HepG2 (cell line): ENCODE data around the gene HNRNPUL2. TPM values are rescaled to one million over a fixed set of nuclear protein-coding genes. Genes with fewer than 3 reads are reported as not detected.
A peak's percentile ranks its signal among the peaks of the same experiment; 100 is the strongest.

Experiments
- ATF6 ChIP-seq: sonication (generic); formaldehyde crosslinking; conservative IDR thresholded peaks from 2 replicates; pipeline ENCODE4 v1.4.0; 2020; ENCODE audit warnings: missing genetic modification reagents
- DMTF1 ChIP-seq: sonication (generic); formaldehyde crosslinking; IDR thresholded peaks from 2 replicates; pipeline ENCODE4 v1.4.0; 2020; ENCODE audit warnings: mild to moderate bottlenecking, missing genetic modification reagents
- FOSL1 ChIP-seq: sonication (generic); formaldehyde crosslinking; IDR thresholded peaks from 2 replicates; pipeline ENCODE4 v1.9.0; 2021; ENCODE audit warnings: missing genetic modification reagents, borderline replicate concordance
- HDAC1 ChIP-seq: sonication (generic); formaldehyde crosslinking; IDR thresholded peaks from 2 replicates; pipeline ENCODE4 v1.5.1; 2020; ENCODE audit warnings: mild to moderate bottlenecking, missing genetic modification reagents
- KLF16 ChIP-seq, 2 experiments: sonication (generic) in 1 of 2; formaldehyde crosslinking in 1 of 2; IDR thresholded peaks; 2 replicates each; pipeline versions ENCODE4 v1.6.1 to v1.8.0; 2016 to 2023; ENCODE audit warnings: missing genetic modification reagents in 2 of 2, missing compliant biosample characterization in 1 of 2
- MED1 ChIP-seq: sonication (generic); formaldehyde crosslinking; IDR thresholded peaks from 2 replicates; pipeline ENCODE4 v1.4.0; 2020; ENCODE audit warnings: missing genetic modification reagents
- MIER2 ChIP-seq: IDR thresholded peaks from 2 replicates; pipeline ENCODE4 v1.6.1; 2016; ENCODE audit warnings: missing biosample characterization, missing genetic modification reagents
- NCOA2 ChIP-seq: sonication (generic); formaldehyde crosslinking; IDR thresholded peaks from 2 replicates; pipeline ENCODE4 v1.8.0; 2022; ENCODE audit warnings: inconsistent platforms
- RBM39 ChIP-seq: fragments of 200-400 bp; formaldehyde crosslinking; IDR thresholded peaks from one replicate; pipeline ENCODE4 v1.6.1; 2018; ENCODE audit warnings: antibody characterized with exemption, mild to moderate bottlenecking, low read depth, low read length; ENCODE audit not compliant: poor library complexity, severe bottlenecking
- RORA ChIP-seq: sonication (generic); formaldehyde crosslinking; IDR thresholded peaks from 2 replicates; pipeline ENCODE4 v1.5.0; 2020; ENCODE audit warnings: mild to moderate bottlenecking, missing genetic modification reagents, moderate library complexity
- SRSF1 ChIP-seq: fragments of 200-400 bp; formaldehyde crosslinking; optimal IDR thresholded peaks from 2 replicates; pipeline ENCODE3; 2017; ENCODE audit warnings: mild to moderate bottlenecking, low read depth, low read length, moderate library complexity
- TIGD3 ChIP-seq: sonication (generic); formaldehyde crosslinking; IDR thresholded peaks from 2 replicates; pipeline ENCODE4 v1.5.1; 2020; ENCODE audit warnings: mild to moderate bottlenecking, missing genetic modification reagents, borderline replicate concordance
- ZBTB38 ChIP-seq: sonication (generic); formaldehyde crosslinking; IDR thresholded peaks from 2 replicates; pipeline ENCODE4 v1.5.1; 2020; ENCODE audit warnings: mild to moderate bottlenecking, missing genetic modification reagents
- ZFP36L1 ChIP-seq: sonication (generic); formaldehyde crosslinking; IDR thresholded peaks from 2 replicates; pipeline ENCODE4 v1.8.0; 2022; ENCODE audit warnings: mild to moderate bottlenecking, missing genetic modification reagents, moderate library complexity
- ZFX ChIP-seq: sonication (generic); formaldehyde crosslinking; IDR thresholded peaks from 2 replicates; pipeline ENCODE4 v1.4.0; 2020; ENCODE audit warnings: mild to moderate bottlenecking, low read depth, missing genetic modification reagents, moderate library complexity
- ZNF225 ChIP-seq: sonication (generic); formaldehyde crosslinking; IDR thresholded peaks from 2 replicates; pipeline ENCODE4 v1.4.0; 2020; ENCODE audit warnings: mild to moderate bottlenecking, missing genetic modification reagents
- ZNF317 ChIP-seq: sonication (generic); formaldehyde crosslinking; IDR thresholded peaks from 2 replicates; pipeline ENCODE4 v1.5.0; 2020; ENCODE audit warnings: mild to moderate bottlenecking, missing genetic modification reagents
- ZNF431 ChIP-seq: sonication (generic); formaldehyde crosslinking; IDR thresholded peaks from 2 replicates; pipeline ENCODE4 v1.9.0; 2022; ENCODE audit warnings: missing genetic modification reagents, low read depth, mild to moderate bottlenecking, borderline replicate concordance
- ZNF441 ChIP-seq: sonication (generic); formaldehyde crosslinking; IDR thresholded peaks from 2 replicates; pipeline ENCODE4 v1.7.0; 2021; ENCODE audit warnings: missing genetic modification reagents, borderline replicate concordance
- ZNF549 ChIP-seq: sonication (generic); formaldehyde crosslinking; IDR thresholded peaks from 2 replicates; pipeline ENCODE4 v1.5.0; 2020; ENCODE audit warnings: missing genetic modification reagents
- ZNF740 ChIP-seq: sonication (generic); formaldehyde crosslinking; IDR thresholded peaks from 2 replicates; pipeline ENCODE4 v1.4.0; 2020; ENCODE audit warnings: missing genetic modification reagents
- ZNF777 ChIP-seq: sonication (generic); formaldehyde crosslinking; IDR thresholded peaks from 2 replicates; pipeline ENCODE4 v1.4.0; 2020; ENCODE audit warnings: missing genetic modification reagents
- ZNF781 ChIP-seq: sonication (generic); formaldehyde crosslinking; IDR thresholded peaks from 2 replicates; pipeline ENCODE4 v1.5.1; 2020; ENCODE audit warnings: borderline replicate concordance, mild to moderate bottlenecking, missing genetic modification reagents; ENCODE audit errors: not compliant biosample characterization
- ZNF850 ChIP-seq: sonication (generic); formaldehyde crosslinking; conservative IDR thresholded peaks from 2 replicates; pipeline ENCODE4 v1.9.0; 2021; ENCODE audit warnings: mild to moderate bottlenecking, missing genetic modification reagents
- polyA plus RNA-seq, 8 experiments: library from polyadenylated mRNA; depleted of rRNA in 3 of 8; stranded (reverse) in 7 of 8; unstranded in 1 of 8; fragments of >200 nt; fragmentation: Illumina TruSeq in 4 of 8; extraction: Trizol in 4 of 8; gene quantifications; 2 replicates each; pipeline versions ENCODE4 v1.2.1 to v1.2.3, GENCODE V29; 2011 to 2016; ENCODE audit warnings: low read depth in 4 of 8, missing spikeins in 1 of 8, mixed read lengths in 1 of 8; ENCODE audit not compliant: insufficient read depth in 1 of 8
- total RNA-seq, 5 experiments: library from RNA; depleted of rRNA; stranded (reverse); fragments of >200 nt; fragmentation: Illumina TruSeq; extraction: Trizol; gene quantifications; 2 replicates each; pipeline ENCODE4 v1.2.3, GENCODE V29; 2016; ENCODE audit warnings: low read depth in 1 of 5

The HNRNPUL2 gene
- total and polyA plus RNA-seq, 2 of the 13 experiments (the other 11 are each of a cell fraction or from before 2014, with no cell fraction given) = 8.4 to 9.6 TPM

- TF ChIP-seq ZFX (CRISPR knock-in tag) (peak; percentile 91), ZNF431 (CRISPR knock-in tag) (no peak), ZNF740 (CRISPR knock-in tag) (peak; percentile 90), ZNF225 (CRISPR knock-in tag) (peak; percentile 33; the same call in 1 of the 2 replicates), ZNF549 (0 out of 2 replicates have a peak, but pooled peaks have one; percentile 9), MIER2 (CRISPR knock-in tag) (0 out of 2 replicates have a peak, but pooled peaks have one; percentile 8), RBM39 (peak; percentile 97), KLF16 (CRISPR knock-in tag; IDR thresholded peaks at IDR 0.05) (peak; percentile 41 to 94; a peak in 2 of 4 replicates), ZNF317 (peak; percentile 82), ZNF850 (CRISPR knock-in tag) (no peak), SRSF1 (peak; percentile 98), NCOA2 (peak; percentile 38; the same call in 1 of the 2 replicates), ATF6 (CRISPR knock-in tag) (peak; percentile 92; the same call in 1 of the 2 replicates), ZNF777 (CRISPR knock-in tag) (no peak), ZFP36L1 (CRISPR knock-in tag) (peak; percentile 75; the same call in 1 of the 2 replicates), ZNF781 (CRISPR knock-in tag) (peak; percentile 35), ZBTB38 (peak; percentile 97), RORA (CRISPR knock-in tag) (no peak), HDAC1 (CRISPR knock-in tag) (no peak), TIGD3 (CRISPR knock-in tag) (0 out of 2 replicates have a peak, but pooled peaks have one; percentile 39), MED1 (CRISPR knock-in tag) (peak; percentile 50; the same call in 1 of the 2 replicates), FOSL1 (no peak), ZNF441 (CRISPR knock-in tag) (peak; percentile 78), DMTF1 (no peak)
Observed at GRCh38 chr11:62665075-62665598, 62.1 kb downstream of the HNRNPUL2 start, which contains the start of the genes C11orf98 and CSKMT (continued).
